GM19468 (cell line): ENCODE results near the gene PREB.

Source experiments
- ATAC-seq: cut with Tn5 transposase; IDR thresholded peaks from one replicate; pipeline ENCODE4 v1.9.1; 2021; ENCODE audit warnings: mild to moderate bottlenecking, moderate library complexity, moderate number of reproducible peaks; ENCODE audit not compliant: unreplicated experiment; ENCODE audit errors: extremely low read depth

Gene PREB

DNA sequence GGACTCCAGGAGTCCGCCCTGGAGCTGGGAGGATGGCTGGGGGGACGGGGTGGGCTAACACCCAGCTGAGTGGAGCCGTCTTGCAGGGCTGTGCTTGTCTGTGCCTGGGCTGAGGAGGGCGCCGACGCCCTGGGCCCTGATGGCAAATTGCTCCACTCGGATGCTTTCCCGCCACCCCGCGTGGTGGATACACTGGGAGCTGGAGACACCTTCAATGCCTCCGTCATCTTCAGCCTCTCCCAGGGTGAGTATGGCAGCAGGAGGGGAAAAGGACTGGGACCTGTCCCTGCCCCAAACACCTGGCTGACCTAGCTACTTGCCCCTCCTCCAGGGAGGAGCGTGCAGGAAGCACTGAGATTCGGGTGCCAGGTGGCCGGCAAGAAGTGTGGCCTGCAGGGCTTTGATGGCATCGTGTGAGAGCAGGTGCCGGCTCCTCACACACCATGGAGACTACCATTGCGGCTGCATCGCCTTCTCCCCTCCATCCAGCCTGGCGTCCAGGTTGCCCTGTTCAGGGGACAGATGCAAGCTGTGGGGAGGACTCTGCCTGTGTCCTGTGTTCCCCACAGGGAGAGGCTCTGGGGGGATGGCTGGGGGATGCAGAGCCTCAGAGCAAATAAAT, 35.0 kb downstream of the PREB start:
- ATAC-seq: no peak

GRCh38 chr2:27097341-27097740, 37.1 kb downstream of the PREB start:
- no peak for ATAC-seq

DNA sequence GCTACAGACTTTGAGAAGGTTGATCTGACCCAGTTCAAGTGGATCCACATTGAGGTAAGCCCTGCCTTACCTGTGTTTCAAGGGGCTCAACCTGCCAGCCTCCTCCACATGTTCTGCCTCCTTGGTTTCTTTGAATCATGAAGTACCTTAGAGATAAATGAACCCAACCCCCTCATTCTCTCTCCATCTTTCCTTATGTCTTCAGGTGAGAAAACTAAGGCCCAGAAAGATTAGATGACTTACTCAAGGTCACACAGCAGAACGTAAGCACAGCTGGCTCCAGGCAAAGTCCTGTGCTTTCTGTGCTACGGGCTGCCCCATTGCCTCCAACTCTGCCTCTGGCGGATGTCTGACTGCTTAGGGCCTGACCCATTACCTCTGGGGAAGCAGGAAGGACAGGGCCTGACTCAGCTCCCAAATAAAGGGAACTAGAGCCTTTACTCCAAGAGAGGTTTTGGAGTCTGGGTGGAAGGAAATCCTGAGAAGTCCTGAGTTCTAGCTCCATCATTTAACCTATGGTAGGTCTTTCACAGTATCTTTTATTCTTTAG, 37.6 kb downstream of the PREB start:
- ATAC-seq: no peak

DNA sequence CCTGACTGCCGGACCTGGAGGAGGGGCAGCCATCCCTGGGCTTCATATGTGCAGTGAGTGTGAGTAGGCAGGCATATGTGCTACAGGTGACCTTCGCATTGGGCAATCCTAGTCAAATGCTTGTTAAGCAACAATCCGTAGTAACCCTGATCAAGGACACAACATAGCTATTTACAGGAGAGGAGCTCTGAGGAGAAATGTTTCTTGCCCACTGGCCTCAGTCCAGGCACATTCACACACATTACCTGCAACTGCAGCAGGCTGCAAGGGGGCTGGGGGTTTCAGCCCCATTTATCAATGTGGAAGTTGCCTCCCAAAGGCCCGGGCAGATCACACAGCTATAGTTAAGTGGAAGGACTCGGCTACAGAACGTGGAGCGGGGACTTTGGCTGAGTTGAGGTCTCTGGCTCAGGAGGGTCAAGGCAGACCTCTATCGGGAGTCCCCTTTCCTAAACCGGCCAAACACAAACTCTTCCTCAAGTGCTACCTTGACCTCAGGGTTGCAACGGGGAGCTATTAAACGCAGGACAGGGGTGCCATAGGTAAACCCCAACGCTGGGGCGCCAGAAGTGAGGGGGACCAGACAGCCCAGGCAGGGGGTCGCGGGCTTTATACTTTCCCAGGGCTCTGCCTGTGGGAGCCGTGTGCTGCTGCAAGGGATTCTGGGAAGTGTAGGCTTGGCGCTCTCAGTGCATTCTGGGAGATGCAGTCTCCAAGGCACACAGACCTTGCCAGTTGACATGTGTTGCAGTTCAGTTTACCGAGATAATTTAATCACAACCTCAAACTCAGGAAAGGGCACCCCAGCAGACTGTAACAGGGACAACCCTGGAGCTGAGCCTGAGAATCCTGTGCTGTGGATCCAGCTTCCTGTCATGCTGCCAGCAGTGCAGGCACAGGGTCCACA, 38.4 kb downstream of the PREB start:
- no peak for ATAC-seq

- no peak for ATAC-seq
These were observed 39.0 kb downstream of the PREB start for GRCh38 chr2:27095427-27095744.

DNA sequence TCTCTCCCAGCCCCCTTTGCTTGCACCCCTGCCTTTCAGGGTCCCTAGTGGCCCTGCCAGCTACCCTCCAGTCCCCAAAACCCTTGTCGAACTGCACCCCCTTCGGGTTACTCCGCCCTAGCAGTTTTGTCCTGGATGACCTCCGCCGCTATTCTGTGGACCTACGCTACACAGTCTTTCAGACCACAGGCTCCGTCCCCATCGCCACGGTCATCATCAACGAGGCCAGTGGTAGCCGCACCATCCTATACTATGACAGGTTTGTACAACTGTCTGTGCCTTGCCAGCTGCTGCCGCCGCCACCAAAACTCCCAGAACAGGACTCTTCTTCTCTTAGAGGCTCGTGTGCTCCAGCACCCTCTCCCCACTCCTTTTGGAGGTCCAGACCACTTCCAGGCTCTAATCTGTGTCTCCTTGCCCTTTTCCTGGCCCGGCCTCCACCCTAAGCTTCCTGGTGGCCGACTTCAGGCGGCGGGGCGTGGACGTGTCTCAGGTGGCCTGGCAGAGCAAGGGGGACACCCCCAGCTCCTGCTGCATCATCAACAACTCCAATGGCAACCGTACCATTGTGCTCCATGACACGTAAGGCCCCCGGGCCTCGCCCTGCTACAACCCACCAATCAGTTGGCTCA, 40.0 kb downstream of the PREB start:
- no peak for ATAC-seq

DNA sequence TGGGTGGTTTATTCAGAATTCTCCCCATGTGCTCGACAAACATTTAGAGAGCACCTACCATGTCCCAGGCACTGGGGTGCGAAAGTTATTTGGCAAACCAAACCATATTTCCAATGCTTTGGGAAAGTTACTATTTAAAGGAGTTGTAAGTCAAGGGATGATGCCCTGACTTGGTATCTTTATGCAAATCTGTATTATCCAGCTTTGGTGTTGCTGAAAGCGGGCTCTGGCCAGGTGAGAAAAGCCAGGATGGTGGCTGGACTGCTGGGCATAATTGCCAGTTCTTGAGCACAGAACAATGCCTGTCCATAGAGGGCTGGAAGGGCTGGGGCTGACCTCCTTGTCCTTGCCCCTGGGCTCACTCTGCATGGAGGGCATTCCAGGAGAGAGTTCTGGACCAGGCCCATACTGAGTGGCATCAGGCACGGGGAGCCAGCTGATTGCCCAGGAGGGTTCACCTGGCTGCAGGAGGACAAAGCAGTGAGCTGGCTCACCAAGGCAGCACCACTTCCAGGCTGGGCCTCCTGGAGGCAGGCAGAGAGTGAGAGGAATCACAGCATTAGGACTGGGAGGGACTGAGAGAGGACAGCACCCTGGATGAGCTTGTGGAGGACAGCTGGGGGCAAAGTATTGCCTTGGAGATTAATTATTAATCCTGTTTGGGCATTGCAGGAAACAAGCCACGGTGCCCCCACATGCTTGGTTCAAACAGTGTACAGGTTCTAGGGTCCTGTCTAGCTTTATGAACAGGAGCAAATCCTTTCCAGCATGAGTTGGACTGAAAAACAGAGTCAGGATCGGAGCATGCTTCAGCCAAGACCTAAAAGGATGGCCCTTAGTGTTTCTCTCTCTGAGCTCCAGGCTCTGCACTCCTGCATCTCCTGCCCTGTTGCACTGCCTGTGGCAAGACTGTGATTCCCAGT, 40.7 kb downstream of the PREB start:
- no peak for ATAC-seq

DNA sequence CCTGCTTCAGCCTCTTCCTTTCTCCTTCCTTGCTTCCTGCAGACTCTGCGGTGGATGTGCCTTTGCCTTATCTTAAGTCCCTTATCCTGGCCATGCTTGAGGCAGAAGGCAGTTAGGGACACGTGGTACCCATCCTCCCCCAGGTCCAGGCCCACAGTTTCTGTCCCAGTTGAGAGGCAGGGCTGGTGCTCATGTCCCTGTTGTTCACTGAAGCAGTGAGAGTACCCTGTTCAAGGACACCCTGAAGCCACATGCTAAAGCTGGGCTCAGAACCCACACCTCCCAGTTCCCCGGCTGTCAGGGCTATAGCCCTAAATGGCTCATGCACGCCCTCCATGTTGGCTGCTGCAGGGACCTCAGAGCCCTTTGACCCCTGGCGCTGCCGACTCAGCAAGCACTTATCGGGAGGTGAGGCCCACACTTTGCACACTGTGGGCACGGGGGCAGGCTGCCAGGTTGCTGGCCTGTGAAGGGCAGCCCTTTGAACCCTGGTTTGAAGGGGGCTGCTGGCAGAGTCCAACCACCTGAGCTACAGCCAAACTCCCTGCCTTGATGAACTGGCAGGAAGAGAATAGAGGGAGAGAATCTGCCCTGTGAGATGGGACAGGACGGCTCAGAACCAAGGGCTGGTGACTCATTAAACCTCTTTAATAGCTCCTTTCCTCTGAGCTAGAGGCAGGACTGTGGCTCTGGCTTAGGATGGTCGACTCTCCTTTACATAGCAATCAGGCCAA, 41.6 kb downstream of the PREB start:
- ATAC-seq: no peak

DNA sequence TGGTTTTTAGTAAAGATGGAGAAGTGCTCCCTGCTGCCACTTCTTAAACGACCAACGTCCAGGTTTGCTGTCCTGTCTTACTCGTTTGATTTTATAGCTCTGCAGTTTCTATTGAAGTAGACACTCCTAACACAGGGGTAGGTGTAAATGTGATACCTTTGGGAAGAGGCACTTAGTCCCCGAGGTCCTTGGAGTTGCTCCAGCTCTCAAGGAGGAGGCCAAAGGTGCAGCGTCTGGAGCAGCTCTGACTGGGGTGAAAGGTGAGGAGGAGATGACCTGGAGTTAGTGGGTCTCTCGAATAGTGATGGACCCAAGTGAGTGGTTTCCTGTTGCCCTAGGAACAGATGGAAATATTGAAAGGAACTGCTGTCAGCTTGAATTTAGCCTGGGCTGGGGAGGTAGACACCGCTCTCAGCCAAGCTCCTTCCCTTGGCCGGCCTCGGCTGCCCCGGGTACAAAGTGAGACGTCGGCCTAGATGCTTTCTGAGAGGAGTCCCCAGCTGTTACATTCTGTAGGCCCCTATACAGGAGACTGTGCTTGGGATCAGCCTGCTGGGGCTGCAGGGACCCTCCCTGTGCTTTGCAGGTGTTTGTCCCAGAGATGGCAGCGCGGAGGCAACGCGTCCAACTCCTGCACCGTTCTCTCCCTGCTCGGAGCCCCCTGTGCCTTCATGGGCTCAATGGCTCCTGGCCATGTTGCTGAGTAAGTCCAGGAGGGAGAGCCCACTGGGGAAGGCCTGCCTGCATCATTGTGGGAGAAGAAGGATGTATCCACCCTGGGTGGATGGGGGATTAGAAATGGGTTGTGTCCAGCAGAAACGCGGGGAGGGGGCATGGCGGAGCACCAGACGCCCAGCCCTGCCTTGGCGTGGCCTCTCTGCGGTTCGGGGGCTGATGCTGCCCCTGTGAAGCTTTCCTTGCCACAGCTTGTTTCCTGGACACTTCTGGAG, 42.4 kb downstream of the PREB start:
- no peak for ATAC-seq

DNA sequence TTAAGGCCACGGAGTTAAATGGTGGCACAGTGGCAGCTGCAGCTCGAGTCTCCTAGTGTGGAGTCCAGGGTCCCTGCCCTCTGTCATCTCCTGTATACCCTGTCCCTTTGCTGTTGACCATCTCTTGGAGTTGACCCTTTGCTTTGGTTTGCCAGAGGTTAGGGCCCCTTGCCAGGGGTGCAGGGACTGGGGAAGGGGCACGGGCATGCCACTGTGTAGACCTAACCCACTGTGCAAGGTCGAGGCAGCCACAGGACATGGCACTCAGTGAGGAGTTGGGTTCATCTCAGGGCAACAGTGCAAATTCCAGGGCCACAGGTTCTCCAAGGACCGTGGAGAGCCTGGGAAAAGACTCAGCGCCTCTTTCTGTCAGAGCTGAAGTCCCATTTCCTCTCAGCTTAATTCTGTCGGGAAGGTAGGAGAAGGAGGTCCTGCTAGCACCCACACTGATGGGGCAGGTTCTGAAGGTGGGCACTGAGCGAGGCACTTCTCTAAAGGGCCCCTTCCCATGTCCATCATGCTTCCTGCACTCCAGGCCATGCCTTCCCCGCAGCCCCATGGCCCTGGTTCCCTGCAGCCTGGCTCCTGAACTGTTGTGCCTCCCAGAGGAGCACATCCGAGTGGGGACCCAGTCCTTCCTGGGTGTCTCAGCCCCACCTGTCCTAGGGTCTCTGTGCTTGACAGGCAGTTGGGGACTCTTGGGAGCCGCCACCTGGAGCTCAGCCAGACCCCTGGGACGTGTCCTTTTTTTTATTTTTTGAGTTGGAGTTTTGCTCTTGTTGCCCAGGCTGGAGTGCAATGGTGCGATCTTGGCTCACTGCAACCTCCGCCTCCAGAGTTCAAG, 45.1 kb downstream of the PREB start:
- ATAC-seq: no peak

DNA sequence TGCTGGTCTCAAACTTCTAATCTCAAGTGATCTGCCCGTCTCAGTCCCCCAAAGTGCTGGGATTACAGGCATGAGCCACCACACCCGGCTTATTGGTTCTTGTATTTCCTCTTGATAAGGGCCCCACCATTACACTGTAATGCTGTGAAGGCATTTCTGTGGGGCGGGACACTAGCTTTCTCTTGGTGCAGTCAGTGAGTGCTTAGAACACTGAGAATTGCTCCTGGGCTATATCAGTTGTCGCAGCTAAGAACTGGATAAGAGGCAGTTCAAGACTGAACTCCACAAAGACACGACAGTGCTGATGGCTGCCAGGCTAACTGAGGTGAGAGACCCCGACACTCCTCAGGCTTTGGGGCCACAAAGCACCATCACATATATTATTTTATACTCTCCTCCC, 45.8 kb downstream of the PREB start:
- ATAC-seq: no peak

- ATAC-seq: no peak
These were observed 46.5 kb downstream of the PREB start for GRCh38 chr2:27087823-27088410.

GRCh38 chr2:27086724-27087593, 47.5 kb downstream of the PREB start, which contains the start of gene KHK:
TSS of gene KHK (plus strand) at chr2:27086772. CDS start at chr2:27087260, 488 bp downstream.
- ATAC-seq: no peak

- ATAC-seq: peak; percentile 73
These were observed 48.2 kb downstream of the PREB start for GRCh38 chr2:27086090-27086723.

DNA sequence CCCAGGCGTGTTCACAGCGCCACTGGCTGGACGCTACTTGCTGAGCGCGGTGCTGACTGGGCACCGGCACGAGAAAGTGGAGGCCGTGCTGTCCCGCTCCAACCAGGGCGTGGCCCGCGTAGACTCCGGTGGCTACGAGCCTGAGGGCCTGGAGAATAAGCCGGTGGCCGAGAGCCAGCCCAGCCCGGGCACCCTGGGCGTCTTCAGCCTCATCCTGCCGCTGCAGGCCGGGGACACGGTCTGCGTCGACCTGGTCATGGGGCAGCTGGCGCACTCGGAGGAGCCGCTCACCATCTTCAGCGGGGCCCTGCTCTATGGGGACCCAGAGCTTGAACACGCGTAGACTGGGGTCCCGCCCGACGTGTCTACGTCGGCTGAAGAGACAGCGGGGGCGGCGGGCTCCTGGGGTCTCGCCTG, 48.8 kb downstream of the PREB start:
- ATAC-seq: no peak
